Heart left ventricle (tissue), 16 donors: ENCODE results near the gene SLC39A11. TPM values are rescaled to one million over a fixed set of nuclear protein-coding genes. Genes with fewer than 3 reads are reported as not detected.

Experiments
- ATAC-seq, 4 donors: fragments of 200-7000 bp; cut with Tn5 transposase; one replicate each; pipeline ENCODE4 v1.9.1; 2020 to 2022; ENCODE audit warnings: moderate library complexity in 4 of 4, mild to moderate bottlenecking in 3 of 4, moderate number of reproducible peaks in 1 of 4
- DNase-seq, 5 donors: peaks; one replicate each; pipeline ENCODE4 v3.0.0-alpha.2; 2020
- H3K27ac ChIP-seq, 12 donors: fragments of 200-600 bp; sonication (generic) in 4 of 12; one replicate each; pipeline versions ENCODE4 v1.5.0 to v1.8.0; 2016 to 2022; ENCODE audit warnings: mild to moderate bottlenecking in 2 of 12
- H3K27me3 ChIP-seq, 9 donors: fragments of 200-600 bp; sonication (generic) in 2 of 9; one replicate each; pipeline versions ENCODE4 v1.5.1 to v1.8.0; 2016 to 2022; ENCODE audit warnings: mild to moderate bottlenecking in 3 of 9
- H3K36me3 ChIP-seq, 9 donors: fragments of 200-600 bp; sonication (generic) in 2 of 9; one replicate each; pipeline versions ENCODE4 v1.5.0 to v1.8.0; 2018 to 2022; ENCODE audit warnings: mild to moderate bottlenecking in 2 of 9
- H3K4me1 ChIP-seq, 12 donors: fragments of 200-600 bp; sonication (generic) in 4 of 12; one replicate each; pipeline versions ENCODE4 v1.5.0 to v1.8.0; 2016 to 2022; ENCODE audit warnings: mild to moderate bottlenecking in 3 of 12
- H3K4me3 ChIP-seq, 12 donors: fragments of 200-600 bp; sonication (generic) in 4 of 12; one replicate each; pipeline versions ENCODE4 v1.5.0 to v1.8.0; 2017 to 2022; ENCODE audit warnings: mild to moderate bottlenecking in 9 of 12, moderate library complexity in 4 of 12
- H3K9me3 ChIP-seq, 12 donors: fragments of 200-600 bp; sonication (generic) in 4 of 12; one replicate each; pipeline versions ENCODE4 v1.5.0 to v1.8.0; 2016 to 2022; ENCODE audit warnings: mild to moderate bottlenecking in 1 of 12
- CTCF ChIP-seq, 12 donors: fragments of 200-600 bp; sonication (generic) in 4 of 12; IDR thresholded peaks; one replicate each; pipeline versions ENCODE4 v1.5.0 to v1.8.0; 2018 to 2022; ENCODE audit warnings: antibody characterized with exemption in 12 of 12, mild to moderate bottlenecking in 5 of 12
- POLR2A ChIP-seq, 2 donors: fragments of 450-650 bp; IDR thresholded peaks; one replicate each; pipeline ENCODE4 v1.6.1; 2017; ENCODE audit warnings: antibody characterized with exemption in 2 of 2, mild to moderate bottlenecking in 2 of 2, moderate library complexity in 2 of 2
- WGBS, 4 donors: extraction: QIAGEN DNeasy Blood & Tissue Kit in 2 of 4; methylation state at CpG; one replicate each; pipeline versions ENCODE4 v1.1.5 to v1.1.7; 2013 to 2018; 5-methylcytosine and 5-hydroxymethylcytosine counted together
- intact Hi-C, 10 donors: fragments of 100-400 bp; cut with DNase I; formaldehyde crosslinking; loops; one replicate each; pipeline versions ENCODE4 v1.11.1 to v1.14.2; 2022
- polyA plus RNA-seq, 2 donors: library from polyadenylated mRNA; stranded (reverse); fragments of 200-250 nt; gene quantifications; one replicate each; pipeline ENCODE4 v1.2.3, GENCODE V29; 2013
- total RNA-seq, 9 donors: library from RNA; depleted of rRNA in 2 of 9; stranded (reverse); fragments of >200 nt in 2 of 9; fragmentation: NEBNext Ultra II Directional in 3 of 9; extraction: Animal tissue kit (Norgen Biotek cat#: 25700) in 3 of 9; gene quantifications; one replicate each; pipeline versions ENCODE4 v1.1.0 to v1.2.4, GENCODE V29; 2016 to 2023
- donor health status: ischemic (EF 13 %, LVEDD 7.1; RV severe dilation, severe dysfunction).
- donor health status: healthy with polysubstance abuse.
- donor health status: DM: no; HTN: yes; CAD: no.
- donor health status: DM: no; HTN: no; CAD: no.
- donor health status: ischemic (EF 25% LVEDD 6.9; RV normal size, moderate dysfunction).
- donor health status: ischemic (EF 25% LVEDD 5.7; RV mildly dilated, moderate dysfunction).
- donor health status: healthy.
- donor health status: DM: yes; HTN: yes; CAD: no.
- donor health status: ischemic (EF 35%, LVEDD 5.7; RV mildly dilated, moderate dysfunction).
- donor health status: nonischemic (EF 11% LVEDD 7.7; RV severe dilation, severe dysfunction).
- donor health status: DM: yes; HTN: yes; CAD: no.
- donor health status: PGD.
- donor health status: ischemic (EF 29% LVEDD 5.4; RV normal size, mild dysfunction).
- donor health status: nonischemic (EF 23%, LVEDD 6.1; RV moderate dilation, normal function).

Gene SLC39A11
- total and polyA plus RNA-seq, 11 donors: 2.5 to 23.3 (median 8.4) TPM

DNA sequence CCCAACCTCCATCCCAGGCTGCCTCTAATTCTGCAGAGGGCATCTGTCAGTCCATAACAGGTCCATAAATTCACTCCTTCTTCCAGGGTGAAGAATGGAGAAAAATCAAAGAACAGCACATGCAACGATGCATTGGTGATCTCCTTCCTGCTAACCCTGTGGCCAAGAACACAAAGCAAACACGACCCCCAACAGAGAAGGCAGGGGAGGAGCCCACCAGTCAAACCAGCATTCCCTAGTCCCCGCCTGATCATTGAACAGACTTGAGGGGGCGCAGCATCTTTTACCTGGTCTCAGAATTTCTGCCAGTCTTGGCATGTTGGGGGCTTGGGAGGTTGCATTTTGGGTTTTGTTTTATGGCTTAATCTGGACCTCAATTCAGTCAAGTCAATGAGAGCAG lies 476.0 kb downstream of the SLC39A11 start:
- Histone ChIP-seq H3K9me3 (no peaks in the 10 kb centered on the region), H3K36me3 (no peaks in the 10 kb centered on the region), H3K27ac (no peak overlapping the region), H3K4me1 (peaks cover 0 to 7% (median 0%) of the 10 kb centered on the region in 12 donors), H3K27me3 (peaks cover 0 to 46% (median 10%) of the 10 kb centered on the region in 9 donors), H3K4me3 (no peak overlapping the region)
- intact Hi-C loops: loop anchor here in 1 of 10 donors (10.0 kb wide), 1 partner anchor 1402 kb away; no protein-coding TSS in a partner anchor
- 57 to 71% (median 66%) methylated on average over 4 of the region's 4 CpGs for WGBS, 4 donors
- ATAC-seq (no peak), DNase-seq (no peak)
- no peak for TF ChIP-seq POLR2A (IDR thresholded peaks at IDR 0.05)
- no peak for TF ChIP-seq CTCF (IDR thresholded peaks at IDR 0.05)

DNA sequence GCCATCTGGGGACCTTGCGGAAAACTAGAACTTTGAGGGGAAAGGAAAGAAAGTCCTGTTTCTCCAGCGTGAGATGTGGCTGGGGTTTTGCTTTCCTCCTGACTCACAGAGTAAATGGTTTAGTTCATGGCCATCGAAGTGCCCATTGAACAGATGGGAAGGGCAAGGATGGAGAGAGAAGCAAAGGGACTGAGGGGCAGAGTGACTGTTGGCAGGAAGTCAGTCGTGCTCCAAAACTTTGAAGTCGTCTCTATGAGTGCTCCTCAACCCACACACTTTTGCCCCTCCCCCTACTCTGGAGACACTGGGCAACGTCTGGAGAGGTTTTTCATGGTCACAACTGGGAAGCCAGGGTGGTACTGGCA lies 476.9 kb downstream of the SLC39A11 start:
- no peaks in the 10 kb centered on the region for H3K9me3 ChIP-seq
- H3K36me3 ChIP-seq: no peaks in the 10 kb centered on the region
- peaks cover 0 to 7% (median 0%) of the 10 kb centered on the region in 12 donors for H3K4me1 ChIP-seq
- no peak for DNase-seq
- no peak for ATAC-seq
- H3K27ac ChIP-seq: peak overlapping the region in 1 of 12 donors; percentile 13
- 47 to 51% (median 49%) methylated on average over 6 of the region's 6 CpGs for WGBS, 4 donors
- intact Hi-C loops: loop anchor here in 1 of 10 donors (10.0 kb wide), 1 partner anchor 1401 kb away; no protein-coding TSS in a partner anchor
- TF ChIP-seq POLR2A (IDR thresholded peaks at IDR 0.05) (no peak), CTCF (IDR thresholded peaks at IDR 0.05) (no peak)
- H3K27me3 ChIP-seq: peaks cover 0 to 43% (median 9%) of the 10 kb centered on the region in 9 donors
- H3K4me3 ChIP-seq: no peak overlapping the region

GRCh38 chr17:72614871-72615626 lies 477.4 kb downstream of the SLC39A11 start:
- WGBS, 4 donors: 16 to 19% (median 18%) methylated on average over 20 of the region's 20 CpGs
- Histone ChIP-seq H3K4me3 (no peak overlapping the region), H3K4me1 (peaks cover 0 to 7% (median 0%) of the 10 kb centered on the region in 12 donors), H3K36me3 (no peaks in the 10 kb centered on the region), H3K9me3 (no peaks in the 10 kb centered on the region), H3K27me3 (peaks cover 0 to 43% (median 9%) of the 10 kb centered on the region in 9 donors), H3K27ac (peak overlapping the region in 1 of 12 donors; percentile 46)
- intact Hi-C loops: loop anchor here in 1 of 10 donors (10.0 kb wide), 1 partner anchor 1400 kb away; no protein-coding TSS in a partner anchor
- DNase-seq (no peak), ATAC-seq (peak in 3 of 4 donors; percentile 40 to 76 (median 67))
- TF ChIP-seq POLR2A (IDR thresholded peaks at IDR 0.05): no peak
- no peak for TF ChIP-seq CTCF (IDR thresholded peaks at IDR 0.05)

DNA sequence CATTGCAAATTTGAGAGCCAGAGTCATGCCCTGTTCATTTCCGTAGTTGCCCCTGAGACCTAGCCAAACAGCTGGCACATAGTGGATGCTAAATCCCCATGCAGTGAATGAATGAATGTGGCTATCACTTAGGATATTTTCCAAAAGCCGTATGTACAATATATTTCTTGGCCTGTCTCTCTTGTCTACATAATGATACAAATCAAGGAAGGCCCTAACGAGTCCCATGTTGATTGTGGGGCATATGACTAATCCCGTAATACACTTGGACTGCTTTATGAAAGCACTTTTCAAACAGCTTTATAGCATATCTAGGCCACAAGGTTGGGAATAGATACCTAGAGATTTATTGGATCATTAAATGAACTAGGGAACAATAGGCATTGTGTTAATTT lies 478.0 kb downstream of the SLC39A11 start:
- WGBS, 4 donors: 66 to 79% (median 75%) methylated on average over 4 of the region's 4 CpGs
- no peaks in the 10 kb centered on the region for H3K9me3 ChIP-seq
- ATAC-seq: no peak
- H3K36me3 ChIP-seq: no peaks in the 10 kb centered on the region
- DNase-seq: no peak
- intact Hi-C loops: loop anchor here in 1 of 10 donors (10.0 kb wide), 1 partner anchor 1400 kb away; no protein-coding TSS in a partner anchor
- H3K27ac ChIP-seq: peak overlapping the region in 1 of 12 donors; percentile 46
- peaks cover 0 to 43% (median 8%) of the 10 kb centered on the region in 9 donors for H3K27me3 ChIP-seq
- no peak overlapping the region for H3K4me3 ChIP-seq
- TF ChIP-seq CTCF (IDR thresholded peaks at IDR 0.05) (no peak), POLR2A (IDR thresholded peaks at IDR 0.05) (no peak)
- peaks cover 0 to 7% (median 0%) of the 10 kb centered on the region in 12 donors for H3K4me1 ChIP-seq
